Retina (tissue), 1 donor: ENCODE data around the gene KRTAP10-1.
"Not testable (repeated sequence)": the region's sequence is repeated elsewhere in the genome, so short reads cannot be mapped to it uniquely, and the experiment has no call there.

Experiments
- DNase-seq: peaks from one replicate; pipeline ENCODE4 v3.0.0-alpha.2; 2016

The KRTAP10-1 gene

GRCh38 chr21:44539991-44540666 is at the start of gene KRTAP10-1:
Gene KRTAP10-1 (minus strand): TSS chr21:44540195. CDS start chr21:44540150, 45 bp downstream.
- DNase-seq = no peak

GRCh38 chr21:44589094-44589493 is 49.1 kb upstream of the KRTAP10-1 start:
- no peak for DNase-seq

- DNase-seq = no peak
Observed at GRCh38 chr21:44585892-44586291, 45.9 kb upstream of the KRTAP10-1 start.

- no peak for DNase-seq
Observed at GRCh38 chr21:44583800-44584147, 43.8 kb upstream of the KRTAP10-1 start.

- no peak for DNase-seq
Observed at GRCh38 chr21:44583089-44583799, 43.2 kb upstream of the KRTAP10-1 start.

- no peak for DNase-seq
Observed at GRCh38 chr21:44582055-44582454, 42.1 kb upstream of the KRTAP10-1 start.

- no peak for DNase-seq
Observed at GRCh38 chr21:44581158-44581557, 41.2 kb upstream of the KRTAP10-1 start.

- not testable (repeated sequence) for DNase-seq
Observed at GRCh38 chr21:44580231-44580821, 40.3 kb upstream of the KRTAP10-1 start, which contains the start of gene KRTAP10-5. Gene KRTAP10-5 (minus strand): TSS chr21:44580604. CDS start chr21:44580578, 26 bp downstream.

GRCh38 chr21:44579833-44580144 is 39.8 kb upstream of the KRTAP10-1 start:
- no peak for DNase-seq

- DNase-seq = no peak
Observed at GRCh38 chr21:44579056-44579832, 39.2 kb upstream of the KRTAP10-1 start.

GRCh38 chr21:44578371-44579055 is 38.5 kb upstream of the KRTAP10-1 start:
- DNase-seq = no peak

- no peak for DNase-seq
Observed at GRCh38 chr21:44576025-44576420, 36.0 kb upstream of the KRTAP10-1 start.

GRCh38 chr21:44575307-44576024 is 35.5 kb upstream of the KRTAP10-1 start:
- no peak for DNase-seq

- DNase-seq = no peak
Observed at GRCh38 chr21:44574457-44575306, 34.7 kb upstream of the KRTAP10-1 start.

GRCh38 chr21:44573630-44574456 is 33.8 kb upstream of the KRTAP10-1 start, which contains the start of gene KRTAP10-4:
Gene KRTAP10-4 (plus strand): TSS chr21:44573729. CDS start chr21:44573759, 30 bp downstream.
- DNase-seq = not testable (repeated sequence)

GRCh38 chr21:44572959-44573583 is 33.1 kb upstream of the KRTAP10-1 start:
- DNase-seq = no peak

GRCh38 chr21:44571844-44572782 is 32.1 kb upstream of the KRTAP10-1 start:
- DNase-seq = no peak

GRCh38 chr21:44571296-44571695 is 31.3 kb upstream of the KRTAP10-1 start:
- DNase-seq = no peak
